Measurements from ENCODE around the gene EOLA2.

DNA sequence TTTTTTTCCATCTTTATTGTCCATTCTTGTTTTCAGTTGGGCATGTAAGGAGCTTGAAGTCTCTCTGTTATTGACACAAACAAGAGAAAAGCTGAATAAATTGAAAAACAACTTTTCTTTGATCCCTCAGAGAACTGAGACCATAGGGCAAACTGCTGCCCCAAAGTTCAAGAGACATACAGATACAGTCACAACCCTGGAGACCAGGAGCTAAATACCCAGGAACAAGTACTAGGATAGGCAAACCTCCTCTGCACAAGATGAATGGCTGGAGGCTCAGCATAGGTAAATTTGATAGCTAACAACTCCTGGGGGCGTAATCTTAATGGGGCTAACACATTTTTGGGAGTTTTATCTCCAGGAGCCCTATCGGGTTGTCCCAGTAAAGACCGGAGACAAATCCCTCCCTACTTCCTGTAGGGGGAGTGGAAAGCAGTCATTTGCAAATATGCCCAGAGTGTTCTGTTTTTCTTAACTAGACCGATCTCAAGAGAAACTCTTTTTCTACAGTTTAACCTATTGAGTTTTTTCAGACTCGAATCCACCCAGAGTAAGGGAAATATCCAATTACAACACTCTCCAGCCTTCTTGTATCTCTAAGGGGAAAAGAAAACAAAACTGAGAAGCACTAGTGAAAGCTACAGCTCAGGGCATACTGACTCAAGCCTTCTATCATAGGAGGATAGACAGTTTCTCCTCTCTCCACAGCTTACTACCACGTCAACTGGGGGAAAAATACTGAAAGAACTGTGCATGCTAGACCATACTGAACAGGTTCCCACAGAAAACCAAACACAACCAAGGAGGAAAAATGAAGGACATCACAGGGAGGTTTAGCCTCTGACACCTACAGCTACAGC lies 34.2 kb downstream of the EOLA2 start:
- TF ChIP-seq, protein P1, sequence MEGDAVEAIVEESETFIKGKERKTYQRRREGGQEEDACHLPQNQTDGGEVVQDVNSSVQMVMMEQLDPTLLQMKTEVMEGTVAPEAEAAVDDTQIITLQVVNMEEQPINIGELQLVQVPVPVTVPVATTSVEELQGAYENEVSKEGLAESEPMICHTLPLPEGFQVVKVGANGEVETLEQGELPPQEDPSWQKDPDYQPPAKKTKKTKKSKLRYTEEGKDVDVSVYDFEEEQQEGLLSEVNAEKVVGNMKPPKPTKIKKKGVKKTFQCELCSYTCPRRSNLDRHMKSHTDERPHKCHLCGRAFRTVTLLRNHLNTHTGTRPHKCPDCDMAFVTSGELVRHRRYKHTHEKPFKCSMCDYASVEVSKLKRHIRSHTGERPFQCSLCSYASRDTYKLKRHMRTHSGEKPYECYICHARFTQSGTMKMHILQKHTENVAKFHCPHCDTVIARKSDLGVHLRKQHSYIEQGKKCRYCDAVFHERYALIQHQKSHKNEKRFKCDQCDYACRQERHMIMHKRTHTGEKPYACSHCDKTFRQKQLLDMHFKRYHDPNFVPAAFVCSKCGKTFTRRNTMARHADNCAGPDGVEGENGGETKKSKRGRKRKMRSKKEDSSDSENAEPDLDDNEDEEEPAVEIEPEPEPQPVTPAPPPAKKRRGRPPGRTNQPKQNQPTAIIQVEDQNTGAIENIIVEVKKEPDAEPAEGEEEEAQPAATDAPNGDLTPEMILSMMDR (IDR thresholded peaks at IDR 0.05), result no peak
- no peak for TF ChIP-seq POLR2A (IDR thresholded peaks at IDR 0.05)

All from testis (tissue), 2 donors.